ENCODE results near the gene CISD2. TPM values are rescaled to one million over a fixed set of nuclear protein-coding genes. Genes with fewer than 3 reads are reported as not detected.
"Not testable (repeated sequence)": the region's sequence is repeated elsewhere in the genome, so short reads cannot be mapped to it uniquely, and the experiment has no call there.

Gene CISD2
- total and polyA plus RNA-seq, 2 experiments from 2014 or later = 34.1 to 102 TPM

DNA sequence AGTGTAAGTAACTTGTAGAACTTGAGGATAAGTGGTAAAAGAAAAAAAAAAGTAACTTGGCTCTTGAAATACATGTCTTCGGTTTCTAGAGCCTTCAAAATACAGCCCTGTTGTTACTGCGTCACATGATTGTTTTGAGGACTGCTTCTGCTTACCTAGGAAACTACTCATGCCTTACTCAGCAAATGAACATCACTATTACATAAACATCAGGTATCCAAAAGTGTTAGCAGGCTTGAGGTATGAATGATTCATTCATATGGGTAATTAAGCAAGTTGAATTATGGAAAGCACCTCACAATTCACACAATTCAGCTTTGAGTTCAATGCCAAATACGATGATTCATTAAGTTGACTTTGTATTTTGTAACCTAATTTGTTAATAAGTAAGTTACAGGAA, 21.1 kb downstream of the CISD2 start:
- H3K36me3 ChIP-seq (ENCODE audit: insufficient read depth); H3F3A ChIP-seq (replicated peaks; ENCODE audit: low read depth); H3K27ac ChIP-seq (ENCODE audit: low read depth); ATAC-seq; H3K36me3 Mint-ChIP-seq (ENCODE audit: low read depth); H3K4me1 ChIP-seq (ENCODE audit: insufficient read depth); DNase-seq (ENCODE audit: low spot score); H3K9me2 ChIP-seq (ENCODE audit: insufficient read depth); H3K79me2 ChIP-seq (replicated peaks; ENCODE audit: insufficient read depth); H3K4me3 ChIP-seq; H3K4me2 ChIP-seq; H3K27ac Mint-ChIP-seq; H3K27me3 ChIP-seq (ENCODE audit: insufficient read depth); H3K4me3 Mint-ChIP-seq; H4K20me1 ChIP-seq (replicated peaks; ENCODE audit: insufficient read depth); H3K27me3 Mint-ChIP-seq (ENCODE audit: insufficient read depth, low read depth, poor library complexity); H2AFZ ChIP-seq; H3K9me3 Mint-ChIP-seq: not testable (repeated sequence)
- peaks cover 19% of the 10 kb centered on the region; the same call in 2 of the 3 replicates for H3K4me1 Mint-ChIP-seq

DNA sequence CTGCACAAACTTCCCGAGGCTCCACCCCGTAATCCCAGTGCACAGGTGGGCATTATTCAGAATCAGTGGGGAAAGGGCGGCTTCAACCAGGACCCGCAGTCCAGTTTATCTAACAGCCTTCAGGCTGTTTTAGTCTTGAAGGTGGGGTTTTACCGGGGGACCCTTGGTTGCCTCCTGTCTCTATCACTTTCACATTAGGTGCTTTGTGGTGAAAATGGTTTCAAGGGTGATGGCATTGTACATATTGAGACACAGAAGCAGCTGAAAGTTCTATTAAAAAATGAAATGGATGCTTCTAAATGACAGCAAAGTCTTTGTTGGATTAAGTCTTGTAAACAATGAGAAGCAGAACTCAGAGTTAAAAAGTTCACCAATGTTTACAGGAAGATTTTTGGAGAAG, 27.8 kb downstream of the CISD2 start:
- H3K4me1 Mint-ChIP-seq; H3K27ac Mint-ChIP-seq; DNase-seq (ENCODE audit: low spot score); H3K4me2 ChIP-seq; H3K4me3 Mint-ChIP-seq; ATAC-seq; H3K27me3 ChIP-seq (ENCODE audit: insufficient read depth); H3K4me3 ChIP-seq; H3K27ac ChIP-seq (ENCODE audit: low read depth); H3K36me3 ChIP-seq (ENCODE audit: insufficient read depth); H3F3A ChIP-seq (replicated peaks; ENCODE audit: low read depth); H3K36me3 Mint-ChIP-seq (ENCODE audit: low read depth); H3K79me2 ChIP-seq (replicated peaks; ENCODE audit: insufficient read depth); H4K20me1 ChIP-seq (replicated peaks; ENCODE audit: insufficient read depth); H3K4me1 ChIP-seq (ENCODE audit: insufficient read depth); H3K9me3 Mint-ChIP-seq; H3K27me3 Mint-ChIP-seq (ENCODE audit: insufficient read depth, low read depth, poor library complexity); H2AFZ ChIP-seq; H3K9me2 ChIP-seq (ENCODE audit: insufficient read depth): not testable (repeated sequence)

DNA sequence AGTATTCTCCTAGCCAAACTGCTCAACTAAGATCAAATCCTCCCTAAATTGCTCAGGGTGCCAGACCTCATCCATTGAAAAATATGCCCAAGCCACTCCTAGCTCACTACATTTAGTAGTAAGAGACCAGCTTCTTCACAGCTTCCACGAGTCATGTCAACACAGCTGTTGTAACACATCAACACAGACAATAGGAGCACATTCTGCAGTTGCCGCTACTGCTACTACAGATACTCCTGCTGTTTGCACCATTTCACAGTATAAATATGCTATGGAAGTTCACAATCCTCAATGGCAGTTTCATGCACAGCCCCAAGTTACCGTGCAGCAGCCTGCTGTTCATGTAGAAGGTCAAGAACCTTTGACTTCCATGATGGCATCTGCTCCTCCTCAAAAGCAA, 28.8 kb downstream of the CISD2 start:
- H3K36me3 Mint-ChIP-seq (ENCODE audit: low read depth); H4K20me1 ChIP-seq (replicated peaks; ENCODE audit: insufficient read depth); DNase-seq (ENCODE audit: low spot score): not testable (repeated sequence)

DNA sequence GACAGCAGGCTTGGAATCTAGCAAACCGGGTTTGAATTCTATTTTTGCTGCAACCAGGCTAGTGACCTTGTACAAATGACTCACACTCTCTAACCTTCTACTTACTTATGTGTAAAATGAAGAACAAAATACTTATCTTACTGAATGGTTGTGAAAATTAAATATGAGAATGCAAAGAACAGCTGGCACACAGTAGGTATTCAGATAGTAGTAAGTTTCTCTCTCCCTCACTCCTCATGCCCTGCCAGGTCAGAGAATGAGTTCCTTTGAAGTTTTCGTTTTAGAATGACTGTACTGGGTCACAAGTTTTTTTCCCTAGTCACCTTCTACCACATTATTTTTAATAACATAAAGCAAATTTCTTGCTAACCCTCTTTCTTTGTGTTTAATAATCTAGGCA, 33.0 kb downstream of the CISD2 start:
- Histone ChIP-seq H3K27me3 (ENCODE audit: insufficient read depth) (no peaks in the 10 kb centered on the region), H3K27ac (ENCODE audit: low read depth) (no peak overlapping the region), H3K4me2 (no peak overlapping the region), H3K4me1 (ENCODE audit: insufficient read depth) (no peaks in the 10 kb centered on the region), H4K20me1 (replicated peaks; ENCODE audit: insufficient read depth) (no peaks in the 10 kb centered on the region), H2AFZ (no peak overlapping the region), H3K4me3 (no peak overlapping the region), H3K79me2 (replicated peaks; ENCODE audit: insufficient read depth) (no peaks in the 10 kb centered on the region), H3K36me3 (ENCODE audit: insufficient read depth) (no peaks in the 10 kb centered on the region), H3F3A (replicated peaks; ENCODE audit: low read depth) (no peaks in the 10 kb centered on the region), H3K9me2 (ENCODE audit: insufficient read depth) (no peaks in the 10 kb centered on the region)
- no peaks in the 10 kb centered on the region for H3K9me3 Mint-ChIP-seq
- H3K27ac Mint-ChIP-seq = no peak overlapping the region
- H3K4me1 Mint-ChIP-seq = 0 out of 3 replicates have a peak, but pooled peaks cover 2% of the 10 kb centered on the region
- no peak for ATAC-seq
- H3K4me3 Mint-ChIP-seq = no peak overlapping the region
- H3K36me3 Mint-ChIP-seq (ENCODE audit: low read depth) = no peaks in the 10 kb centered on the region
- DNase-seq (ENCODE audit: low spot score) = no peak
- no peaks in the 10 kb centered on the region for H3K27me3 Mint-ChIP-seq (ENCODE audit: insufficient read depth, low read depth, poor library complexity)
- TF ChIP-seq, protein P1, sequence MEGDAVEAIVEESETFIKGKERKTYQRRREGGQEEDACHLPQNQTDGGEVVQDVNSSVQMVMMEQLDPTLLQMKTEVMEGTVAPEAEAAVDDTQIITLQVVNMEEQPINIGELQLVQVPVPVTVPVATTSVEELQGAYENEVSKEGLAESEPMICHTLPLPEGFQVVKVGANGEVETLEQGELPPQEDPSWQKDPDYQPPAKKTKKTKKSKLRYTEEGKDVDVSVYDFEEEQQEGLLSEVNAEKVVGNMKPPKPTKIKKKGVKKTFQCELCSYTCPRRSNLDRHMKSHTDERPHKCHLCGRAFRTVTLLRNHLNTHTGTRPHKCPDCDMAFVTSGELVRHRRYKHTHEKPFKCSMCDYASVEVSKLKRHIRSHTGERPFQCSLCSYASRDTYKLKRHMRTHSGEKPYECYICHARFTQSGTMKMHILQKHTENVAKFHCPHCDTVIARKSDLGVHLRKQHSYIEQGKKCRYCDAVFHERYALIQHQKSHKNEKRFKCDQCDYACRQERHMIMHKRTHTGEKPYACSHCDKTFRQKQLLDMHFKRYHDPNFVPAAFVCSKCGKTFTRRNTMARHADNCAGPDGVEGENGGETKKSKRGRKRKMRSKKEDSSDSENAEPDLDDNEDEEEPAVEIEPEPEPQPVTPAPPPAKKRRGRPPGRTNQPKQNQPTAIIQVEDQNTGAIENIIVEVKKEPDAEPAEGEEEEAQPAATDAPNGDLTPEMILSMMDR (conservative IDR thresholded peaks at IDR 0.05; ENCODE audit: low read depth in 2 of 2) = no peak
- TF ChIP-seq CREB1 (CRISPR knock-in tag; IDR thresholded peaks at IDR 0.05; ENCODE audit: low read depth) (no peak), ZNF114 (CRISPR knock-in tag; IDR thresholded peaks at IDR 0.05) (no peak), STAT1 (IDR thresholded peaks at IDR 0.05; ENCODE audit: unreplicated experiment) (no peak), EZH2 (IDR thresholded peaks at IDR 0.05; ENCODE audit: low read depth, unreplicated experiment) (no peak), EZH2phosphoT487 (IDR thresholded peaks at IDR 0.05; ENCODE audit: unreplicated experiment) (no peak), NANOG (IDR thresholded peaks at IDR 0.05; ENCODE audit: borderline replicate concordance) (no peak), POLR2AphosphoS5 (IDR thresholded peaks at IDR 0.05; ENCODE audit: low read depth) (no peak), ZNF331 (CRISPR knock-in tag; IDR thresholded peaks at IDR 0.05; ENCODE audit: low read depth) (no peak)
- TF ChIP-seq, protein P2, sequence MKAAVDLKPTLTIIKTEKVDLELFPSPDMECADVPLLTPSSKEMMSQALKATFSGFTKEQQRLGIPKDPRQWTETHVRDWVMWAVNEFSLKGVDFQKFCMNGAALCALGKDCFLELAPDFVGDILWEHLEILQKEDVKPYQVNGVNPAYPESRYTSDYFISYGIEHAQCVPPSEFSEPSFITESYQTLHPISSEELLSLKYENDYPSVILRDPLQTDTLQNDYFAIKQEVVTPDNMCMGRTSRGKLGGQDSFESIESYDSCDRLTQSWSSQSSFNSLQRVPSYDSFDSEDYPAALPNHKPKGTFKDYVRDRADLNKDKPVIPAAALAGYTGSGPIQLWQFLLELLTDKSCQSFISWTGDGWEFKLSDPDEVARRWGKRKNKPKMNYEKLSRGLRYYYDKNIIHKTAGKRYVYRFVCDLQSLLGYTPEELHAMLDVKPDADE (IDR thresholded peaks at IDR 0.05) = no peak

More for the DNA sequence above, 28.8 kb downstream of the CISD2 start:
- not testable (repeated sequence) for H3K9me2 ChIP-seq (ENCODE audit: insufficient read depth); H3K27me3 ChIP-seq (ENCODE audit: insufficient read depth); H3K36me3 ChIP-seq (ENCODE audit: insufficient read depth); H3K27me3 Mint-ChIP-seq (ENCODE audit: insufficient read depth, low read depth, poor library complexity); H2AFZ ChIP-seq; H3K9me3 Mint-ChIP-seq; H3K27ac Mint-ChIP-seq; H3F3A ChIP-seq (replicated peaks; ENCODE audit: low read depth); H3K4me3 Mint-ChIP-seq; ATAC-seq; H3K27ac ChIP-seq (ENCODE audit: low read depth); H3K4me1 ChIP-seq (ENCODE audit: insufficient read depth); H3K4me2 ChIP-seq; H3K79me2 ChIP-seq (replicated peaks; ENCODE audit: insufficient read depth); H3K4me3 ChIP-seq; H3K4me1 Mint-ChIP-seq
